Fibroblast of gingiva (primary cell): ENCODE data around the gene CERKL.

Experiments used
- DNase-seq: peaks from one replicate; pipeline ENCODE4 v3.0.0-alpha.2; 2011; ENCODE audit warnings: low read depth

CERKL gene

DNA sequence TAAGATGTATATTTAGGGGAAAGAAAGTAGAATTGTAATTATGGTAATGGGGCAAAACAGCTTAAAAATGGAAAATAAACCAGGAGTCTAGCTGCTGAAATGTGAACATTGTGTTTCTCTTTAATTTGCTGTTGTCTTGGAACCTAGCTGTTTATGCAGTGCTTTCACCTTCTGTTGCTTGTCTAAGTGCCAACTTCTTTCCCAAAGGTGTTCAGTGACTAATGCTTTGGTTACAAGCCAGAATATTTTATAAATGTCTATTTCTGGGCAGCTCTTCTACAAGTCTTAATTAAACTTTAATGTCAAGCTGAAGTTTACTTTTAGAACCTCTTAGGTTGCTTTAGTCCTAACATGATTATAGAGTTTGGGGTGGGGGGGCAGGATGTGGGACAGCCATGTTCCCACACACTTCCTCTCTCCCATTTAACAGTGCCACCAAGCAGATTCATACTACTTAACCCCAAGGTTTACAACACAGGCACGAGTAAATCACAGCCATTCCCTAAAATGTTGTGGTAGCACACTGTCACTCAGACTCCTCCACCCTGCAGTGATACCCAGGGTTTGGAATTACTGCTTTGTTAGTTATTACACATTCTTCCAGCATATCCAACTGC is 139.1 kb downstream of the CERKL start:
- no peak for DNase-seq

DNA sequence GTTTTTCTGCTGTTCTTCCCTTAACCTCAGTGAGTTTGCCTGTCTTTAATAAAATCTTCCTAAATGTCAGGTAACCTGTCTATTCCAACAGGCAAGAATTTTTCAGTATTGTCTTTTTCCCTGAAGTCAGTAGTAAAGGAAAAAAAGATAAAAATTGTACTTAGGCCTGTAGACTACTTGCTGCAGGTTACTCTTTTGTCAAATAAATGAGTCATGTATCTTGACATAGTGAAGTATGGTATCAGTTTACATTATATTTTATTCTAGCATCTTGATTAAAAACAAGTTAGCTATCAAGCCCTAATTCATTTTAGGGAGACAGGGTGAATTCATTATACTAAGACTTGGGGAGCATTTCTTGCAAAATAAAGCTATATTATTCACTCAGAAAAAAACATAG is 139.9 kb downstream of the CERKL start:
- DNase-seq, result no peak

DNA sequence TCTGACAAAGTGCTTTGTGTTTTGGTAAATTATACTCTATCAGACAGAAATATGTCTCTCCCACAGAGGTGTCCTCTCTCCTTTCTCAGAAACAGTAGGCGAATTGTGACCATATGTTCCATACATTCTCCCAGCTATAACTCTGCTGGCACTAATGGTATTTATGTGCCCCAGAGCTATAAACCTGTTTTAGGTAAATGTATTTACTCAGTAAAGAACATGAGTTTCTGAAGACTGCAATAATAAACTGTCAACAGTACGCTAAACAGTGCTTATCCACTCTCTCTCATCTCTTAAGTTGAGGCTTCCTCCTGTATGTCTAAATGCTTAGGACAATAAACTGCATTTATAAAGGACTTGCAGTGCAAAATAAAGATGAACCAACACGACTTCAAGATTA is 141.2 kb downstream of the CERKL start:
- DNase-seq, result no peak

DNA sequence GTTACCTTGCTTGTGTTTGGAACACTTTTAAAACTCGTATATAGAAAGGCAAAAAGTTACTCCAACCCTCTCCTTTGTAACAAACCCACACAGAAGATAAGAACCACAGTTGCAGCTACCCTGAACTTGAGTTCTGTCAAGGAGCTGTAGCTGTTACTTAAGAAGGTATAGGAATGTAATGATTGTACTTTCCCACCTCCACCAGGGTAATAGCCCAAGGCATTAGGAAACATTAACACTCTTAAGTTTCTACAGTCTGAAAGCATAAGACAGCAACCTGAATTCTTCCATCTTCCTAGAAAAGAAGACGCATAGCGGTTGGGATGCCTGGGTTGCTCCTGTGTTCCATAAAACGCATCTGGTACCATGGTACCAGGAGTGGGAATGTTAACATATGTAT is 156.7 kb downstream of the CERKL start:
- DNase-seq, result no peak

DNA sequence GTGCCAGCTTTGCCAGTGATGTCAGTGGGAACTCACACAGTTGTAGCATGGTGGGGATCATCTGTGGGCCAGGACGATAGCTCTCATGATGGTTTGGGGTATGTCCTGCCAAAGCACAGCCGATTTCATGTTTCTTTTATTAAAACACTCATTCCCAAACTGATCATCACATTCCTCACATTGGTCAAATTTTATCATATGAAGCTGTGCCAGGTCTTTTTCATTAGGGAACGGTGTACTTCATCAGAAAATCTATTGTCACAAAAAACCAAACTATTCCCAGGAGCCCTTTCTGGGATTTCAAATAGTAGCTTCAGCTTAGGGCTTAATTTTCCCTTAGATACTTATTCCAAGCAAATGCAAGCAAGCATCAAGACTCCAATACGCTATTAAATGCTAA is 157.7 kb downstream of the CERKL start:
- no peak for DNase-seq
